A673 (cell line): ENCODE results near the gene SLIT1. TPM values are rescaled to one million over a fixed set of nuclear protein-coding genes. Genes with fewer than 3 reads are reported as not detected.

Experiments
- BruUV-seq: library from RNA; stranded (reverse); fragments of 400-500 nt; replicated peaks from 2 replicates; lab custom pipeline; 2021; lab: Mats Ljungman, UMichigan
- CTCF ChIA-PET: fragments of 300-600 bp; sonication (Branson Sonifier 250); formaldehyde crosslinking; loops from one replicate; lab custom pipeline; 2022; ENCODE audit warnings: antibody characterized with exemption; lab: Charles Lee
- POLR2A ChIA-PET: fragments of 300-600 bp; sonication (Branson Sonifier 250); formaldehyde crosslinking; loops from one replicate; lab custom pipeline; 2022; ENCODE audit warnings: antibody characterized with exemption; ENCODE audit not compliant: low non-redundant PET; lab: Charles Lee
- DNase-seq: peaks from one replicate; pipeline ENCODE4 v3.0.0-alpha.2; 2015; ENCODE audit warnings: low spot score
- H3K27ac ChIP-seq: fragments of 200-600 bp; sonication (generic); 2 replicates; pipeline ENCODE4 v1.5.1; 2016; ENCODE audit warnings: mixed run types, low read depth, mild to moderate bottlenecking, mixed read lengths, antibody characterized with exemption, low read length; ENCODE audit not compliant: poor library complexity, severe bottlenecking
- H3K27me3 ChIP-seq: fragments of 200-600 bp; sonication (generic); replicated peaks from 2 replicates; pipeline ENCODE4 v1.6.1; 2017; ENCODE audit warnings: mixed run types, low read depth, mild to moderate bottlenecking, mixed read lengths, antibody characterized with exemption, low read length; ENCODE audit not compliant: insufficient read depth, poor library complexity
- H3K36me3 ChIP-seq: fragments of 200-600 bp; sonication (generic); 2 replicates; pipeline ENCODE4 v1.6.1; 2016; ENCODE audit warnings: mixed run types, mild to moderate bottlenecking, mixed read lengths, antibody characterized with exemption, low read length; ENCODE audit not compliant: insufficient read depth, poor library complexity, severe bottlenecking
- H3K4me1 ChIP-seq: fragments of 200-600 bp; sonication (generic); 2 replicates; pipeline ENCODE4 v1.6.1; 2017; ENCODE audit warnings: mixed run types, mild to moderate bottlenecking, mixed read lengths, antibody characterized with exemption, low read length; ENCODE audit not compliant: insufficient read depth, poor library complexity, severe bottlenecking
- H3K4me3 ChIP-seq: fragments of 200-600 bp; sonication (generic); 2 replicates; pipeline ENCODE4 v1.5.1; 2016; ENCODE audit warnings: low read depth, mixed run types, mild to moderate bottlenecking, mixed read lengths, low read length; ENCODE audit not compliant: poor library complexity, severe bottlenecking
- H3K9me3 ChIP-seq: fragments of 200-600 bp; sonication (generic); 2 replicates; pipeline ENCODE4 v1.6.1; 2016; ENCODE audit warnings: mixed run types, low read depth, mild to moderate bottlenecking, mixed read lengths, antibody characterized with exemption, low read length; ENCODE audit not compliant: poor library complexity, severe bottlenecking
- CTCF ChIP-seq: fragments of 300-800, 200-600 bp; sonication (generic); conservative IDR thresholded peaks from 2 replicates; pipeline ENCODE4 v1.5.1; 2017; ENCODE audit warnings: low read depth, mild to moderate bottlenecking, antibody characterized with exemption, low read length, moderate library complexity, mixed read lengths
- EZH2 ChIP-seq: fragments of 200-600 bp; sonication (generic); IDR thresholded peaks from 2 replicates; pipeline ENCODE4 v1.6.1; 2017; ENCODE audit warnings: borderline replicate concordance, low read depth, mild to moderate bottlenecking, mixed read lengths, antibody characterized with exemption, low read length; ENCODE audit not compliant: poor library complexity, severe bottlenecking
- intact Hi-C: fragments of 100-400 bp; cut with micrococcal nuclease; formaldehyde crosslinking; loops from one replicate; pipeline ENCODE4 v1.10.0; 2022; ENCODE audit not compliant: unreplicated experiment
- total RNA-seq: library from RNA; stranded (reverse); gene quantifications from 2 replicates; pipeline ENCODE4 v1.2.3, GENCODE V29; 2021

SLIT1 gene
- total RNA-seq, 1 experiment from 2014 or later, result 0.43 TPM

DNA sequence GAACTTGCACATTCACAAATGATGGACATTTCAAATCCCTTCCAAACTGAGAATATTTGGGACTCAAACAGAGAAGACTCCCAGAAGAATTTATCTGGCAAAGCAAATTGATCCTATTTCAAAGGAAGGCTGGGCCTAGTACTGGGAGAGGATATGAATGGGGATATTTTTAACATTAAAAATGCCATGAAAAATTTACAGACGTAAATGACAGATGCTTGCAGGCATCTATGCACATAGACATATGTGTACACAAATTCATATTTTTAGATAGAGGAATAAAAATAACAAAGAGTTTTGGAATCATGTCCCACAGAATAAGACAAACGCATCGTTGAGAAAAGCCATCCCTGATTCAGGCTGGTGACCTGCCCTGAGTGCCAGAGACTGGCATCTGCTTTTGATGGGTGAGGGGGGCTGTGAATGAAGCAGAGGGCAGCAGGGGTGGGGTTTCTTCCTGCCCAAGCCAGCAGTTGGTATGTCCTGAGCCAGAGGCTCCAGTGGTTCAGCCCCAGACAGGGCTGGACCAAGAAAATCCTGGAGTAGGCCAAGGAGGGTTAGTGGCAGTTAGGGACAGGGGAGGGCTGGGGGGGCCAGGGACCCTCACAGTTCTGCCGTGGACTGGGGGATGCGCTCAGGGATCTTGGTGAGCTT lies 138.5 kb downstream of the SLIT1 start:
- TF ChIP-seq CTCF, result no peak
- no peak for TF ChIP-seq EZH2
- H3K4me3 ChIP-seq, result no peak overlapping the region
- CTCF ChIA-PET, result interaction anchor here (0.6 to 1.1 kb wide), 2 partner anchors 111 to 163 kb away, joined by 3 read pairs; no protein-coding TSS in a partner anchor
- peaks cover 3% of the 10 kb centered on the region for H3K27me3 ChIP-seq
- POLR2A ChIA-PET, result no interaction called here
- no TSS peak for BruUV-seq
- H3K36me3 ChIP-seq, result no peaks in the 10 kb centered on the region
- no peaks in the 10 kb centered on the region for H3K4me1 ChIP-seq
- H3K27ac ChIP-seq, result no peak overlapping the region
- no peaks in the 10 kb centered on the region for H3K9me3 ChIP-seq
- DNase-seq, result no peak
- intact Hi-C loops, result no loop called here

GRCh38 chr10:97046456-97047082 lies 139.2 kb downstream of the SLIT1 start:
- CTCF ChIA-PET, result no interaction called here
- no peaks in the 10 kb centered on the region for H3K4me1 ChIP-seq
- no peaks in the 10 kb centered on the region for H3K36me3 ChIP-seq
- peaks cover 3% of the 10 kb centered on the region for H3K27me3 ChIP-seq
- H3K4me3 ChIP-seq, result no peak overlapping the region
- no peaks in the 10 kb centered on the region for H3K9me3 ChIP-seq
- TF ChIP-seq CTCF, result no peak
- TF ChIP-seq EZH2, result no peak
- intact Hi-C loops, result no loop called here
- no peak overlapping the region for H3K27ac ChIP-seq
- POLR2A ChIA-PET, result no interaction called here
- no TSS peak for BruUV-seq
- DNase-seq, result no peak

- no peaks in the 10 kb centered on the region for H3K9me3 ChIP-seq
- no peak for DNase-seq
- no peaks in the 10 kb centered on the region for H3K36me3 ChIP-seq
- no peak for TF ChIP-seq CTCF
- TF ChIP-seq EZH2, result no peak
- no peaks in the 10 kb centered on the region for H3K4me1 ChIP-seq
- intact Hi-C loops, result no loop called here
- H3K27ac ChIP-seq, result no peak overlapping the region
- ChIA-PET CTCF (no interaction called here), POLR2A (no interaction called here)
- H3K4me3 ChIP-seq, result no peak overlapping the region
- no peaks in the 10 kb centered on the region for H3K27me3 ChIP-seq
- BruUV-seq, result no TSS peak
These were observed 142.2 kb downstream of the SLIT1 start for GRCh38 chr10:97043563-97043855.
